ENCODE data around the gene ARHGAP22.

Gene ARHGAP22

GRCh38 chr10:48494073-48494472 is 110.8 kb downstream of the ARHGAP22 start:
- WGBS, 2 experiments (ENCODE audit: insufficient coverage in 2 of 2), result 86 to 89% methylated on average over 7 to 8 of the region's 8 CpGs
- Histone ChIP-seq H3K4me3 (ENCODE audit: extremely low read depth, insufficient read depth, low read length, poor library complexity, severe bottlenecking) (no peak overlapping the region), H3K27ac (ENCODE audit: low read depth, low read length, severe bottlenecking) (no peak overlapping the region), H3K9me3 (ENCODE audit: control insufficient read depth, low read length) (no peaks in the 10 kb centered on the region), H3K36me3 (ENCODE audit: control insufficient read depth, insufficient read depth, low read length) (no peaks in the 10 kb centered on the region), H3K4me1 (ENCODE audit: control insufficient read depth, insufficient read depth, low read length, poor library complexity, severe bottlenecking) (peaks cover 9% of the 10 kb centered on the region)

GRCh38 chr10:48493083-48493871 is 111.6 kb downstream of the ARHGAP22 start:
- Histone ChIP-seq H3K9me3 (ENCODE audit: control insufficient read depth, low read length) (no peaks in the 10 kb centered on the region), H3K4me1 (ENCODE audit: control insufficient read depth, insufficient read depth, low read length, poor library complexity, severe bottlenecking) (peaks cover 9% of the 10 kb centered on the region), H3K36me3 (ENCODE audit: control insufficient read depth, insufficient read depth, low read length) (no peaks in the 10 kb centered on the region), H3K27ac (ENCODE audit: low read depth, low read length, severe bottlenecking) (no peak overlapping the region), H3K4me3 (ENCODE audit: extremely low read depth, insufficient read depth, low read length, poor library complexity, severe bottlenecking) (no peak overlapping the region)
- WGBS, 2 experiments (ENCODE audit: insufficient coverage in 2 of 2), result 90% methylated on average over 14 to 15 of the region's 16 CpGs

GRCh38 chr10:48492201-48492600 is 112.7 kb downstream of the ARHGAP22 start:
- no peaks in the 10 kb centered on the region for H3K36me3 ChIP-seq (ENCODE audit: control insufficient read depth, insufficient read depth, low read length)
- peaks cover 7% of the 10 kb centered on the region for H3K4me1 ChIP-seq (ENCODE audit: control insufficient read depth, insufficient read depth, low read length, poor library complexity, severe bottlenecking)
- no peaks in the 10 kb centered on the region for H3K9me3 ChIP-seq (ENCODE audit: control insufficient read depth, low read length)
- no peak overlapping the region for H3K4me3 ChIP-seq (ENCODE audit: extremely low read depth, insufficient read depth, low read length, poor library complexity, severe bottlenecking)
- no peak overlapping the region for H3K27ac ChIP-seq (ENCODE audit: low read depth, low read length, severe bottlenecking)
- 60% methylated on average over 1 of the region's 2 CpGs; no CpG with 5 or more reads in 1 of the 2 experiments for WGBS, 2 experiments (ENCODE audit: insufficient coverage in 2 of 2)

GRCh38 chr10:48491392-48492139 is 113.3 kb downstream of the ARHGAP22 start:
- H3K4me1 ChIP-seq (ENCODE audit: control insufficient read depth, insufficient read depth, low read length, poor library complexity, severe bottlenecking), result peaks cover 4% of the 10 kb centered on the region
- H3K36me3 ChIP-seq (ENCODE audit: control insufficient read depth, insufficient read depth, low read length), result no peaks in the 10 kb centered on the region
- no peaks in the 10 kb centered on the region for H3K9me3 ChIP-seq (ENCODE audit: control insufficient read depth, low read length)
- WGBS, 2 experiments (ENCODE audit: insufficient coverage in 2 of 2), result 86 to 97% methylated on average over 7 to 9 of the region's 13 CpGs
- no peak overlapping the region for H3K27ac ChIP-seq (ENCODE audit: low read depth, low read length, severe bottlenecking)
- no peak overlapping the region for H3K4me3 ChIP-seq (ENCODE audit: extremely low read depth, insufficient read depth, low read length, poor library complexity, severe bottlenecking)

DNA sequence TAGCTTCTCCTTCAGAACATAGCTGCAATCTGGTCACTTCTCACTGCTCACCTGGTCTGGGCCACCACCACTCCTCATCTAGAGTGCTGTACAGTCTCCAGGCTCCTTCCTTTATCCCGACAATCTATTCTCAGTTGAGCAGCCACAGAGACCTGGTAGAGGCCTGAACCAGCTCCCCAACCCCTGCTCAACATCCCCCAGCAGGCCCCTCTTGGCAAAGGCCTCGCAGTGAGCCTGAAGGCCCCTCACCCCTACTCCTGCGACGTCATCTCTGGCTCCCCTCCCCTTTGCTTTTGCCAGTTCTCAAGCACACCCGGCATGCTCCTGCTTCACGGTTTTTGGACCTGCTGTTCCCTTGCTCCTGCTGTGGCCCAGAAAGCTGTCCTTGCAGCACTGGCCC is 113.9 kb downstream of the ARHGAP22 start:
- WGBS, 2 experiments (ENCODE audit: insufficient coverage in 2 of 2), result 84 to 88% methylated on average over 5 of the region's 6 CpGs
- Histone ChIP-seq H3K4me1 (ENCODE audit: control insufficient read depth, insufficient read depth, low read length, poor library complexity, severe bottlenecking) (peaks cover 4% of the 10 kb centered on the region), H3K36me3 (ENCODE audit: control insufficient read depth, insufficient read depth, low read length) (no peaks in the 10 kb centered on the region), H3K9me3 (ENCODE audit: control insufficient read depth, low read length) (no peaks in the 10 kb centered on the region), H3K27ac (ENCODE audit: low read depth, low read length, severe bottlenecking) (no peak overlapping the region), H3K4me3 (ENCODE audit: extremely low read depth, insufficient read depth, low read length, poor library complexity, severe bottlenecking) (no peak overlapping the region)

DNA sequence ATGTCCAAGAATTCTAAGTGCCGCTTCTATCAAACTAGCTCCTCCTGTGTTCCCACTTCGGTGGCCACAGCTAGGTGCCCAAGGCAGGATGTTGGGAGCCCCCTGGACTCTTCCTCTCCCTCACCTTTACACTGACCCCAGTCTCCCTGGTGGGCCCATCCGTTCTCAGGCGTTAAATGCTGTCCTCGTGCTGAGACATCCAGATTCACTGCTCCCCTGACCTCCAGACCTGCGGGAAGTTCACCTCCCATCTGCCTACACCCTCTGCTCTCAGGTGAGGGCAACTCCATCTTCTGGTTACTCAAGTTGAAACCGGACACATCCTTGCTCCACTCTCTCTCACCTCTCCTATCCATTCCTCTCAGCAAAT is 114.3 kb downstream of the ARHGAP22 start:
- Histone ChIP-seq H3K36me3 (ENCODE audit: control insufficient read depth, insufficient read depth, low read length) (no peaks in the 10 kb centered on the region), H3K4me1 (ENCODE audit: control insufficient read depth, insufficient read depth, low read length, poor library complexity, severe bottlenecking) (peaks cover 2% of the 10 kb centered on the region), H3K9me3 (ENCODE audit: control insufficient read depth, low read length) (no peaks in the 10 kb centered on the region), H3K27ac (ENCODE audit: low read depth, low read length, severe bottlenecking) (no peak overlapping the region), H3K4me3 (ENCODE audit: extremely low read depth, insufficient read depth, low read length, poor library complexity, severe bottlenecking) (no peak overlapping the region)
- whole genome bisulfite sequencing, 2 experiments (ENCODE audit: insufficient coverage in 2 of 2), result 91 to 94% methylated on average over 5 to 7 of the region's 7 CpGs

DNA sequence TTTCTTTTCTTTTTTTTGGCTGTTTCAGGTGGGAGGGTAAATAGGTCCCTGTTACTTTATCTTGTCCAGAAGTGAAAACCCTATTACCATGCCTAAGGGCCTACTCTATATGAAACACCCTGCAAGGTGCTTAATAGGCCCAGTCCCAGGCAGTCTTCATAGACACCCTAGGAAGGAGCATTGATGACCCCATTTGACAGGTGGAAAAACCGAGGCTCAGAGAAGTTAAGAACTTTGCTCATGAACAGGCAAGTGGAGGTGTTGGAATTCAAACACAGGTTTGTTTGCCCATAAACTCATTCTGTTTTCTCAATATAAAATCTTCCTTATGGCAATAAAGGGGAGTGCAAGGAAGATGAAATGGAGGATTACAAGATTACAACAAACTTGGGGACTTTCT is 115.8 kb downstream of the ARHGAP22 start:
- Histone ChIP-seq H3K36me3 (ENCODE audit: control insufficient read depth, insufficient read depth, low read length) (no peaks in the 10 kb centered on the region), H3K27ac (ENCODE audit: low read depth, low read length, severe bottlenecking) (no peak overlapping the region), H3K4me1 (ENCODE audit: control insufficient read depth, insufficient read depth, low read length, poor library complexity, severe bottlenecking) (no peaks in the 10 kb centered on the region), H3K9me3 (ENCODE audit: control insufficient read depth, low read length) (no peaks in the 10 kb centered on the region), H3K4me3 (ENCODE audit: extremely low read depth, insufficient read depth, low read length, poor library complexity, severe bottlenecking) (no peak overlapping the region)
- 60 to 100% methylated on average over 1 of the region's 1 CpG for WGBS, 2 experiments (ENCODE audit: insufficient coverage in 2 of 2)

GRCh38 chr10:48487244-48487643 is 117.6 kb downstream of the ARHGAP22 start:
- H3K4me1 ChIP-seq (ENCODE audit: control insufficient read depth, insufficient read depth, low read length, poor library complexity, severe bottlenecking), result no peaks in the 10 kb centered on the region
- no peaks in the 10 kb centered on the region for H3K36me3 ChIP-seq (ENCODE audit: control insufficient read depth, insufficient read depth, low read length)

DNA sequence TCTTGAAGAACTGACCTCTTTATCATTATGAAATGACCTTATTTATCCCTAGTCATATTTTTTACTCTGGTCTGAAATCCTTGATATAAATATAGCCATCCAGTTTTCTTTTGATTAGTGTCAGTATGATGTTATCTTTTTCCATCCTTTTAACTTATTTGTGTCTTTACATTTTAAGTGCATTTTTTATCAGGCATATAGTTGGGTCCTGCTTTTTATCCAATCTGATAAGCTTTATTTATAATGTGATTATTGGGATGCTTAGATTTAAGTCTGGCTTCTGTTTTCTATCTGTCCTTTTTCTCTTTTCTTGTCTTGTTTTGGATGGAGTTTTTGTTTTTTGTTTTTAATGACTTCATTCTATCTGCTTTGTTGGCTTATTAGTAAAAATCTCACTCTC is 119.2 kb downstream of the ARHGAP22 start:
- H3K4me1 ChIP-seq (ENCODE audit: control insufficient read depth, insufficient read depth, low read length, poor library complexity, severe bottlenecking), result no peaks in the 10 kb centered on the region
- H3K9me3 ChIP-seq (ENCODE audit: control insufficient read depth, low read length), result no peaks in the 10 kb centered on the region
- no peak overlapping the region for H3K4me3 ChIP-seq (ENCODE audit: extremely low read depth, insufficient read depth, low read length, poor library complexity, severe bottlenecking)
- H3K27ac ChIP-seq (ENCODE audit: low read depth, low read length, severe bottlenecking), result no peak overlapping the region
- no peaks in the 10 kb centered on the region for H3K36me3 ChIP-seq (ENCODE audit: control insufficient read depth, insufficient read depth, low read length)

More at GRCh38 chr10:48487244-48487643, 117.6 kb downstream of the ARHGAP22 start:
- Histone ChIP-seq H3K4me3 (ENCODE audit: extremely low read depth, insufficient read depth, low read length, poor library complexity, severe bottlenecking) (no peak overlapping the region), H3K9me3 (ENCODE audit: control insufficient read depth, low read length) (no peaks in the 10 kb centered on the region), H3K27ac (ENCODE audit: low read depth, low read length, severe bottlenecking) (no peak overlapping the region)
- 78 to 92% methylated on average over 1 of the region's 1 CpG for WGBS, 2 experiments (ENCODE audit: insufficient coverage in 2 of 2)

- Histone ChIP-seq H3K4me1 (ENCODE audit: control insufficient read depth, insufficient read depth, low read length, poor library complexity, severe bottlenecking) (no peaks in the 10 kb centered on the region), H3K27ac (ENCODE audit: low read depth, low read length, severe bottlenecking) (no peak overlapping the region), H3K9me3 (ENCODE audit: control insufficient read depth, low read length) (no peaks in the 10 kb centered on the region), H3K4me3 (ENCODE audit: extremely low read depth, insufficient read depth, low read length, poor library complexity, severe bottlenecking) (no peak overlapping the region), H3K36me3 (ENCODE audit: control insufficient read depth, insufficient read depth, low read length) (no peaks in the 10 kb centered on the region)
- 80% methylated on average over 1 of the region's 3 CpGs; no CpG with 5 or more reads in 1 of the 2 experiments for WGBS, 2 experiments (ENCODE audit: insufficient coverage in 2 of 2)
These were observed 120.0 kb downstream of the ARHGAP22 start for GRCh38 chr10:48484911-48485310.

DNA sequence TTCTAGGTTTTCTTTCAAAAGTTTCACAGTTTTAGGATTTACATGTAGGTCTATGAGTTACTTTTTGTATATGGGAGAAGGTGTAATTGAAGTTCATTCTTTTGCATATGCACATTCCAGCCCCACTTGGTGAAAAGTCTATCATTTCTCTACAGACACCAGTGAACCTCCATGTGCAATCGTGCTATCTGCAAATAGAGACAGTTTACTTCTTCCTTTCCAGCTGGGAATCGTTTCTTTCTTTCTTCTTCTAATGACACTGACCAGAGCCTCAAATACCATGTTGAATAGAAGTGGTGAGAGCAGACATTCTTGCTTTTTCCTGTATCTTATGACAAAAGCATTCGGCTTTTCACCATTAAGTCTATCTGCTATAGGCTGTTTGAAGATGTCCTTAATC is 122.7 kb downstream of the ARHGAP22 start:
- no peak overlapping the region for H3K27ac ChIP-seq (ENCODE audit: low read depth, low read length, severe bottlenecking)
- no peaks in the 10 kb centered on the region for H3K4me1 ChIP-seq (ENCODE audit: control insufficient read depth, insufficient read depth, low read length, poor library complexity, severe bottlenecking)
- H3K36me3 ChIP-seq (ENCODE audit: control insufficient read depth, insufficient read depth, low read length), result no peaks in the 10 kb centered on the region
- H3K9me3 ChIP-seq (ENCODE audit: control insufficient read depth, low read length), result no peaks in the 10 kb centered on the region
- WGBS, 2 experiments (ENCODE audit: insufficient coverage in 2 of 2), result 80 to 85% methylated on average over 1 to 2 of the region's 3 CpGs
- H3K4me3 ChIP-seq (ENCODE audit: extremely low read depth, insufficient read depth, low read length, poor library complexity, severe bottlenecking), result no peak overlapping the region

All from mesodermal cell (in vitro differentiated cells).